ENCODE results near the gene MTCP1. TPM values are rescaled to one million over a fixed set of nuclear protein-coding genes. Genes with fewer than 3 reads are reported as not detected.

Gene MTCP1, protein sequence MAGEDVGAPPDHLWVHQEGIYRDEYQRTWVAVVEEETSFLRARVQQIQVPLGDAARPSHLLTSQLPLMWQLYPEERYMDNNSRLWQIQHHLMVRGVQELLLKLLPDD
- total RNA-seq (10 to 100 TPM; 11.9 to 24.0 (median 19.8) TPM), total RNA-seq (0.25 to 3.5 (median 1.5) reads per million in 29 experiments)
- total RNA-seq (2013) = 14.9 TPM

DNA sequence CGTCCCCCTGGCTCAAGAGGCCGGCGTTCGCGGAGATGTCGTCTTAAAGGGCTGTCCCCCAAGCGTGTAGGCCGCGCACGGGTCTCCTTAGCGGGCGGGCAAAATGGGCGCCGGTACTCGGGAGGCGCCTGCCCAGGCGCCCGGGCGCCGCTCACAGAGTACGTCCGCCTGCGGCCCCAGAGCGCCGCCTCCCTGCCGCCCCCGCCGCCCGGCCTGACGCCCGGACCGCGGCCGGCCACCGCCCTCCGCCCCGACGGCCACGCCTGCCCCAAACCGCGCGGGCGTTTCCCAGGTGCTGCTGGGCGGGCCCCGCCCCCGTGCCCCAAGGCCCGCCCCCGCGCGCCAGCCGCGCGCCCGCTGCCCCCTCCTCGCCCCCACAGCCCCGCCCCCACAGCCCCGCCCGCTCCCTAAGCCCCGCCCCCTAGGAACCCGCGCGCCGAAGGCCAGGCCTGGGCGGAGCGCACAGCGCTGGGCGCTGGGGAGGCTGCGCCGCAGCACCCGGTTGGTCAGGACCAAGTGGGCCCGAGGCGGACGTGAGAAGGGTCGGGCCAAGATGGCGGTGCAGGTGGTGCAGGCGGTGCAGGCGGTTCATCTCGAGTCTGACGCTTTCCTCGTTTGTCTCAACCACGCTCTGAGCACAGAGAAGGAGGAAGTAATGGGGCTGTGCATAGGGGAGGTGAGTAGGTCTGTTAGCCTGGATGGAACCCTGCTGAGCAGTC lies at the start of gene MTCP1, which contains the start of the genes BRCC3 and CMC4:
Gene MTCP1 (minus strand): TSS at position 162 of the 719 bp plus-strand sequence. CDS start 5,126 bp downstream, outside the sequence.
Gene BRCC3 (plus strand): TSS at position 534 of the 719 bp plus-strand sequence. CDS start 20 bp downstream, at position 554.
Gene CMC4 (minus strand): TSS at position 162 of the 719 bp plus-strand sequence. CDS start 7,113 bp downstream, outside the sequence.
- peak within 1 kb of the TSS; percentile 78 for H3K27ac ChIP-seq (ENCODE audit: low read length)
- peaks cover 0 to 15% of the 10 kb centered on the region in 2 donors for H3K36me3 ChIP-seq (ENCODE audit: control insufficient read depth in 2 of 2, extremely low read depth in 1 of 2, insufficient read depth in 1 of 2, low read length in 1 of 2)
- H3K4me1 ChIP-seq (ENCODE audit: control insufficient read depth in 1 of 2, extremely low read depth in 1 of 2, insufficient read depth in 2 of 2, low read length in 2 of 2) = peaks cover 5 to 15% of the 10 kb centered on the region in 2 experiments
- peak; percentile 81 to 84 (median 84) for ATAC-seq (replicated peaks in 1 of 4)
- peak within 1 kb of the TSS; percentile 81 to 89 (median 87) for H3K4me3 Mint-ChIP-seq
- no peaks in the 10 kb centered on the region for H3K27me3 ChIP-seq (replicated peaks in 1 of 2; ENCODE audit: control insufficient read depth in 2 of 2, extremely low read depth in 1 of 2, insufficient read depth in 2 of 2, low read length in 1 of 2)
- peaks cover 17% of the 10 kb centered on the region for H3K36me3 Mint-ChIP-seq
- DNase-seq = peak; percentile 37 to 79 (median 59)
- H3K9me3 Mint-ChIP-seq = no peaks in the 10 kb centered on the region
- H3K4me1 Mint-ChIP-seq = peaks cover 32 to 64% (median 54%) of the 10 kb centered on the region in 3 donors
- H3K27ac Mint-ChIP-seq = peak within 1 kb of the TSS; percentile 87 to 90
- WGBS (ENCODE audit: insufficient coverage) = under 1% methylated on average over 17 of the region's 81 CpGs
- ChIA-PET CTCF (interaction anchor here in 1 of 2 donors (1.0 to 2.0 kb wide), 2 partner anchors 14 to 44 kb away, joined by 4 to 10 read pairs; partner anchors contain the start of gene FUNDC2), POLR2A (interaction anchor here in 1 of 2 donors (1.0 kb wide), 1 partner anchor 44 kb away, joined by 3 read pairs; the partner anchor contains the start of gene FUNDC2)
- no peaks in the 10 kb centered on the region for H3K9me3 ChIP-seq
- no peaks in the 10 kb centered on the region for H3K27me3 Mint-ChIP-seq
- H3K4me3 ChIP-seq (ENCODE audit: control insufficient read depth in 1 of 2, extremely low read depth in 1 of 2, low read length in 1 of 2) = peak within 1 kb of the TSS; percentile 79

DNA sequence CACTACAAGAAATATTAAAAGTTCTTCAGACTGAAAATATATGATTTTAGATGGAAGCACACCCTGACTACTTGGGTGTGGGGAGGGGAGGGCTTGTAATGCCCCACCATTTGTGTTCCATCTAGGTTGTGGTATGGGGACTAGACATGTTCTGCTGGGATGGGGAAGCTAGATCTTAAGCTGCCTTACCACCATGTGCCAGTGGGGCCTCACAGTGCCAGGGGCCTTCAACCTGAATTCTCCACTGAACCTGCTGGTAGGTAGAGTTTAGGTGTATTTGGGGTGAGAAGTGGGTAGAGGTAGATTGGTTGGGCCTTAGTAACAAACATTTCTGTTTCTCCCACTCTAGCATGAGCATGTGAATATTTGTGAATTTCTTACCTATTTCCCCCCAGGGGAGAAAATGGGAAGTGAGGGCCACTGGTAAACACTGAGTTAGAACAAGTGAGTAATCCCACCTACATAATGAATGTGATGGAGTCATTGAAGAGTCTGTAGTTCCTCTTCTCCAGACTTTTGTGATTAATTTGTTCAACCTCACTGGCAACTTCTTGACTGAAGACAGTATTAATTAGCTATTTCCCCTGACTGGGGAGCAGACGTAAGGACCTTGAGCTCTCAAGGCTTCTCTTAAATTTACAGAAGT lies 44.4 kb upstream of the MTCP1 start:
- no peak overlapping the region for H3K27ac ChIP-seq (ENCODE audit: low read length)
- H3K27me3 ChIP-seq (replicated peaks in 1 of 2; ENCODE audit: control insufficient read depth in 2 of 2, extremely low read depth in 1 of 2, insufficient read depth in 2 of 2, low read length in 1 of 2) = no peaks in the 10 kb centered on the region
- Mint-ChIP-seq H3K27ac (no peak overlapping the region), H3K4me1 (no peaks in the 10 kb centered on the region), H3K27me3 (peaks cover 0 to 7% of the 10 kb centered on the region in 2 donors), H3K4me3 (no peak overlapping the region), H3K9me3 (no peaks in the 10 kb centered on the region), H3K36me3 (peaks cover 33% of the 10 kb centered on the region)
- no CpG with 5 or more reads among the region's 1 CpG for WGBS (ENCODE audit: insufficient coverage)
- H3K9me3 ChIP-seq = no peaks in the 10 kb centered on the region
- ATAC-seq (replicated peaks in 1 of 4) = no peak
- ChIA-PET POLR2A (no interaction called here), CTCF (no interaction called here)
- H3K4me3 ChIP-seq (ENCODE audit: control insufficient read depth in 1 of 2, extremely low read depth in 1 of 2, low read length in 1 of 2) = no peak overlapping the region
- no peaks in the 10 kb centered on the region for H3K4me1 ChIP-seq (ENCODE audit: control insufficient read depth in 1 of 2, extremely low read depth in 1 of 2, insufficient read depth in 2 of 2, low read length in 2 of 2)
- DNase-seq = no peak
- peaks cover 0 to 6% of the 10 kb centered on the region in 2 donors for H3K36me3 ChIP-seq (ENCODE audit: control insufficient read depth in 2 of 2, extremely low read depth in 1 of 2, insufficient read depth in 1 of 2, low read length in 1 of 2)

DNA sequence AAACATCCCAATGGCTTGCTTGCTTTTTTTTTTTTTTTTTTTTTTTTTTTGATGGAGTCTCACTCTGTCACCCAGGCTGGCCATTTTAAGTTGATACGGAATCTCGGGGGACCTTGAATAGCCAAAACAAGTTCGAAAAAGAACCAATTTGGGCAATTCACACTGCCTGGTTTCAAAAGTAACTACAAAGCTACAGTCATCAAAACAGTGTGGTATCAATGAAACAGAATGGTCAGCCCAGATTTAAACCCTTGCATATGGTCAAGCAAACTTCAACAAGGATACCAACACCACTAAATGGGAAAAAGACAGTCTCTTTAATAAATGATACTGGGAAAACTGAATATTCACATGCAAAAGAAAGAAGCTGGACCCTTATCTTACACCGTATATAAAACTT lies 42.2 kb upstream of the MTCP1 start:
- H3K27ac Mint-ChIP-seq = no peak overlapping the region
- peaks cover 35% of the 10 kb centered on the region for H3K36me3 Mint-ChIP-seq
- ATAC-seq (replicated peaks in 1 of 4) (no peak), DNase-seq (no peak)
- Histone ChIP-seq H3K27ac (ENCODE audit: low read length) (no peak overlapping the region), H3K36me3 (ENCODE audit: control insufficient read depth in 2 of 2, extremely low read depth in 1 of 2, insufficient read depth in 1 of 2, low read length in 1 of 2) (peaks cover 0 to 2% of the 10 kb centered on the region in 2 donors), H3K27me3 (replicated peaks in 1 of 2; ENCODE audit: control insufficient read depth in 2 of 2, extremely low read depth in 1 of 2, insufficient read depth in 2 of 2, low read length in 1 of 2) (no peaks in the 10 kb centered on the region), H3K9me3 (no peaks in the 10 kb centered on the region), H3K4me1 (ENCODE audit: control insufficient read depth in 1 of 2, extremely low read depth in 1 of 2, insufficient read depth in 2 of 2, low read length in 2 of 2) (no peaks in the 10 kb centered on the region), H3K4me3 (ENCODE audit: control insufficient read depth in 1 of 2, extremely low read depth in 1 of 2, low read length in 1 of 2) (no peak overlapping the region)
- H3K4me1 Mint-ChIP-seq = no peaks in the 10 kb centered on the region
- 100% methylated on average over 1 of the region's 4 CpGs for WGBS (ENCODE audit: insufficient coverage)
- H3K4me3 Mint-ChIP-seq = no peak overlapping the region
- ChIA-PET CTCF (interaction anchor here in 1 of 2 donors (0.6 kb wide), 1 partner anchor 36 kb away, joined by 3 read pairs; no protein-coding TSS in a partner anchor), POLR2A (no interaction called here)
- H3K9me3 Mint-ChIP-seq = no peaks in the 10 kb centered on the region
- peaks cover 0 to 4% of the 10 kb centered on the region in 2 donors for H3K27me3 Mint-ChIP-seq

DNA sequence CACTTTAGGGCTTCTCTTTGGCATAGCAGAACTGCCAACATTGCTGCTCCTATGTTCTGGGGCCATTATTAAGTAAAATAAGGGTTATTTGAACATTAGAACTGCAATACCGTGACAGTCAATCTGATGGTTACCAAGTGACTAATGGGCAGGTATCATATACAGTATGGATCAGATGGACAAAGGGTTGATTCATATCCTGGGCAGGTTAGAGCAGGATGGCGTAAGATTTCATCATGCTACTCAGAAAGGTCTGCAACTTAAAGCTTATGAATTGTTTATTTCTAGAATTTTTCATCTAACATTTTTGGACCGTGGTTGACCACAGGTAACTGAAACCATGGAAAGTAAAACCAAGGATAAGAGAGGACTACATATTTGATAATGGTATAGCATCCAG lies 41.2 kb upstream of the MTCP1 start:
- H3K9me3 Mint-ChIP-seq = no peaks in the 10 kb centered on the region
- DNase-seq (no peak), ATAC-seq (replicated peaks in 1 of 4) (no peak)
- H3K4me3 Mint-ChIP-seq = no peak overlapping the region
- no peaks in the 10 kb centered on the region for H3K4me1 Mint-ChIP-seq
- H3K36me3 Mint-ChIP-seq = peaks cover 39% of the 10 kb centered on the region
- CTCF ChIA-PET = no interaction called here
- Histone ChIP-seq H3K4me1 (ENCODE audit: control insufficient read depth in 1 of 2, extremely low read depth in 1 of 2, insufficient read depth in 2 of 2, low read length in 2 of 2) (no peaks in the 10 kb centered on the region), H3K27me3 (replicated peaks in 1 of 2; ENCODE audit: control insufficient read depth in 2 of 2, extremely low read depth in 1 of 2, insufficient read depth in 2 of 2, low read length in 1 of 2) (no peaks in the 10 kb centered on the region), H3K27ac (ENCODE audit: low read length) (no peak overlapping the region), H3K9me3 (no peaks in the 10 kb centered on the region), H3K4me3 (ENCODE audit: control insufficient read depth in 1 of 2, extremely low read depth in 1 of 2, low read length in 1 of 2) (no peak overlapping the region), H3K36me3 (ENCODE audit: control insufficient read depth in 2 of 2, extremely low read depth in 1 of 2, insufficient read depth in 1 of 2, low read length in 1 of 2) (no peaks in the 10 kb centered on the region)
- no peak overlapping the region for H3K27ac Mint-ChIP-seq
- peaks cover 0 to 4% of the 10 kb centered on the region in 2 donors for H3K27me3 Mint-ChIP-seq
- WGBS (ENCODE audit: insufficient coverage) = no CpG with 5 or more reads among the region's 3 CpGs
- POLR2A ChIA-PET = no interaction called here

DNA sequence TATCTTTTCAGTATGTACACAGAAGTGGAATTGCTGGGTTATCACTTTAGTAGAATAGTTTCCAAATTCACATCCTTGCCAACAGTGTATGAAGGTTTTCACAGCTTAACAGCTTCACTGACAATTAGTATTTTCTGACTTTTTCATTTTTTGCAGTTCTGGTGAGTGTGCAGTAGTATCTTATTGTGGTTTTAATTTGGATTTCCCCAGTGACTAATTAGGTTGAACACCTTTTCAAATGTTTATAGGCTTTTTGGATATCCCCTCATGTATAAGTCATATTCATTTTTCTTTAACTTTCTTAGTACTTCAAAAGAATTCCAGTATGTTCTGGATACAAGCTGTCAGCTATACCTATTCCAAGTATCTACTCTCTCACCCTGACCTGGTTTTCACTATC lies 37.5 kb upstream of the MTCP1 start:
- H3K9me3 ChIP-seq = no peaks in the 10 kb centered on the region
- no peaks in the 10 kb centered on the region for H3K27me3 ChIP-seq (replicated peaks in 1 of 2; ENCODE audit: control insufficient read depth in 2 of 2, extremely low read depth in 1 of 2, insufficient read depth in 2 of 2, low read length in 1 of 2)
- CTCF ChIA-PET = no interaction called here
- Mint-ChIP-seq H3K36me3 (peaks cover 37% of the 10 kb centered on the region), H3K4me1 (peaks cover 0 to 2% (median 0%) of the 10 kb centered on the region in 3 donors), H3K9me3 (no peaks in the 10 kb centered on the region), H3K27ac (no peak overlapping the region), H3K4me3 (no peak overlapping the region), H3K27me3 (peaks cover 0 to 4% of the 10 kb centered on the region in 2 donors)
- H3K4me1 ChIP-seq (ENCODE audit: control insufficient read depth in 1 of 2, extremely low read depth in 1 of 2, insufficient read depth in 2 of 2, low read length in 2 of 2) = no peaks in the 10 kb centered on the region
- no peaks in the 10 kb centered on the region for H3K36me3 ChIP-seq (ENCODE audit: control insufficient read depth in 2 of 2, extremely low read depth in 1 of 2, insufficient read depth in 1 of 2, low read length in 1 of 2)
- DNase-seq = no peak
- ATAC-seq (replicated peaks in 1 of 4) = no peak
- no peak overlapping the region for H3K4me3 ChIP-seq (ENCODE audit: control insufficient read depth in 1 of 2, extremely low read depth in 1 of 2, low read length in 1 of 2)
- POLR2A ChIA-PET = no interaction called here
- no peak overlapping the region for H3K27ac ChIP-seq (ENCODE audit: low read length)

DNA sequence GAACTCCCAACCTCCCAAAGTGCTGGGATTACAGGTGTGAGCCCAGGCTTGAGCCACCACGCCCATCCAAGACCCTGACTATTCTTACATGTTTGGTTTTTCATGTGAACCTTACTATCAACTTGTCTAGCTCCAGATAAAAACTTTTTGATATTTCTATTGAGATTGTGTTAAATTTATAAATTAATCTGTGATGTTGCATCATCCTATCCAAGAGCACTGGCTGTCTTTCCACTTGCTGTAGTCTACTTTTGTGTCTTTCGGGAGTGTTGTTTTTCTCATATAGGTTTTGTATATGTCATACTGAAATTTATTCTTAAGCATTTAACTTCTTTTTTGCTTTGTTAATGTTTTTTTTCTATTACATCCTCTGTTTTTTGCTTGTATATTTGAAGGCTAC lies 35.0 kb upstream of the MTCP1 start:
- no peaks in the 10 kb centered on the region for H3K36me3 ChIP-seq (ENCODE audit: control insufficient read depth in 2 of 2, extremely low read depth in 1 of 2, insufficient read depth in 1 of 2, low read length in 1 of 2)
- no peaks in the 10 kb centered on the region for H3K27me3 Mint-ChIP-seq
- no peaks in the 10 kb centered on the region for H3K27me3 ChIP-seq (replicated peaks in 1 of 2; ENCODE audit: control insufficient read depth in 2 of 2, extremely low read depth in 1 of 2, insufficient read depth in 2 of 2, low read length in 1 of 2)
- POLR2A ChIA-PET = no interaction called here
- no peaks in the 10 kb centered on the region for H3K9me3 Mint-ChIP-seq
- H3K27ac Mint-ChIP-seq = no peak overlapping the region
- H3K27ac ChIP-seq (ENCODE audit: low read length) = no peak overlapping the region
- H3K4me1 ChIP-seq (ENCODE audit: control insufficient read depth in 1 of 2, extremely low read depth in 1 of 2, insufficient read depth in 2 of 2, low read length in 2 of 2) = no peaks in the 10 kb centered on the region
- H3K36me3 Mint-ChIP-seq = peaks cover 36% of the 10 kb centered on the region
- ATAC-seq (replicated peaks in 1 of 4) (no peak), DNase-seq (no peak)
- CTCF ChIA-PET = no interaction called here
- H3K4me3 ChIP-seq (ENCODE audit: control insufficient read depth in 1 of 2, extremely low read depth in 1 of 2, low read length in 1 of 2) = no peak overlapping the region
- WGBS (ENCODE audit: insufficient coverage) = no CpG with 5 or more reads among the region's 2 CpGs
- H3K9me3 ChIP-seq = no peaks in the 10 kb centered on the region
- H3K4me1 Mint-ChIP-seq = peaks cover 0 to 8% (median 2%) of the 10 kb centered on the region in 3 donors
- no peak overlapping the region for H3K4me3 Mint-ChIP-seq

Data from T-cell (primary cell).